A673 (cell line): ENCODE data around the gene SHANK3. TPM values are rescaled to one million over a fixed set of nuclear protein-coding genes. Genes with fewer than 3 reads are reported as not detected.

Source experiments
- BruUV-seq: library from RNA; stranded (reverse); fragments of 400-500 nt; replicated peaks from 2 replicates; lab custom pipeline; 2021; lab: Mats Ljungman, UMichigan
- CTCF ChIA-PET: fragments of 300-600 bp; sonication (Branson Sonifier 250); formaldehyde crosslinking; loops from one replicate; lab custom pipeline; 2022; ENCODE audit warnings: antibody characterized with exemption; lab: Charles Lee
- POLR2A ChIA-PET: fragments of 300-600 bp; sonication (Branson Sonifier 250); formaldehyde crosslinking; loops from one replicate; lab custom pipeline; 2022; ENCODE audit warnings: antibody characterized with exemption; ENCODE audit not compliant: low non-redundant PET; lab: Charles Lee
- DNase-seq: peaks from one replicate; pipeline ENCODE4 v3.0.0-alpha.2; 2015; ENCODE audit warnings: low spot score
- H3K27ac ChIP-seq: fragments of 200-600 bp; sonication (generic); 2 replicates; pipeline ENCODE4 v1.5.1; 2016; ENCODE audit warnings: mixed run types, low read depth, mild to moderate bottlenecking, mixed read lengths, antibody characterized with exemption, low read length; ENCODE audit not compliant: poor library complexity, severe bottlenecking
- H3K27me3 ChIP-seq: fragments of 200-600 bp; sonication (generic); replicated peaks from 2 replicates; pipeline ENCODE4 v1.6.1; 2017; ENCODE audit warnings: mixed run types, low read depth, mild to moderate bottlenecking, mixed read lengths, antibody characterized with exemption, low read length; ENCODE audit not compliant: insufficient read depth, poor library complexity
- H3K36me3 ChIP-seq: fragments of 200-600 bp; sonication (generic); 2 replicates; pipeline ENCODE4 v1.6.1; 2016; ENCODE audit warnings: mixed run types, mild to moderate bottlenecking, mixed read lengths, antibody characterized with exemption, low read length; ENCODE audit not compliant: insufficient read depth, poor library complexity, severe bottlenecking
- H3K4me1 ChIP-seq: fragments of 200-600 bp; sonication (generic); 2 replicates; pipeline ENCODE4 v1.6.1; 2017; ENCODE audit warnings: mixed run types, mild to moderate bottlenecking, mixed read lengths, antibody characterized with exemption, low read length; ENCODE audit not compliant: insufficient read depth, poor library complexity, severe bottlenecking
- H3K4me3 ChIP-seq: fragments of 200-600 bp; sonication (generic); 2 replicates; pipeline ENCODE4 v1.5.1; 2016; ENCODE audit warnings: low read depth, mixed run types, mild to moderate bottlenecking, mixed read lengths, low read length; ENCODE audit not compliant: poor library complexity, severe bottlenecking
- H3K9me3 ChIP-seq: fragments of 200-600 bp; sonication (generic); 2 replicates; pipeline ENCODE4 v1.6.1; 2016; ENCODE audit warnings: mixed run types, low read depth, mild to moderate bottlenecking, mixed read lengths, antibody characterized with exemption, low read length; ENCODE audit not compliant: poor library complexity, severe bottlenecking
- EZH2 ChIP-seq: fragments of 200-600 bp; sonication (generic); IDR thresholded peaks from 2 replicates; pipeline ENCODE4 v1.6.1; 2017; ENCODE audit warnings: borderline replicate concordance, low read depth, mild to moderate bottlenecking, mixed read lengths, antibody characterized with exemption, low read length; ENCODE audit not compliant: poor library complexity, severe bottlenecking
- intact Hi-C: fragments of 100-400 bp; cut with micrococcal nuclease; formaldehyde crosslinking; loops from one replicate; pipeline ENCODE4 v1.10.0; 2022; ENCODE audit not compliant: unreplicated experiment
- total RNA-seq: library from RNA; stranded (reverse); gene quantifications from 2 replicates; pipeline ENCODE4 v1.2.3, GENCODE V29; 2021
- TF ChIP-seq, protein P1 (sequence below): fragments of 300-800, 200-600 bp; sonication (generic); conservative IDR thresholded peaks from 2 replicates; pipeline ENCODE4 v1.5.1; 2017; ENCODE audit warnings: low read depth, mild to moderate bottlenecking, antibody characterized with exemption, low read length, moderate library complexity, mixed read lengths

SHANK3 gene
- total RNA-seq, 1 experiment from 2014 or later: 4.4 TPM

DNA sequence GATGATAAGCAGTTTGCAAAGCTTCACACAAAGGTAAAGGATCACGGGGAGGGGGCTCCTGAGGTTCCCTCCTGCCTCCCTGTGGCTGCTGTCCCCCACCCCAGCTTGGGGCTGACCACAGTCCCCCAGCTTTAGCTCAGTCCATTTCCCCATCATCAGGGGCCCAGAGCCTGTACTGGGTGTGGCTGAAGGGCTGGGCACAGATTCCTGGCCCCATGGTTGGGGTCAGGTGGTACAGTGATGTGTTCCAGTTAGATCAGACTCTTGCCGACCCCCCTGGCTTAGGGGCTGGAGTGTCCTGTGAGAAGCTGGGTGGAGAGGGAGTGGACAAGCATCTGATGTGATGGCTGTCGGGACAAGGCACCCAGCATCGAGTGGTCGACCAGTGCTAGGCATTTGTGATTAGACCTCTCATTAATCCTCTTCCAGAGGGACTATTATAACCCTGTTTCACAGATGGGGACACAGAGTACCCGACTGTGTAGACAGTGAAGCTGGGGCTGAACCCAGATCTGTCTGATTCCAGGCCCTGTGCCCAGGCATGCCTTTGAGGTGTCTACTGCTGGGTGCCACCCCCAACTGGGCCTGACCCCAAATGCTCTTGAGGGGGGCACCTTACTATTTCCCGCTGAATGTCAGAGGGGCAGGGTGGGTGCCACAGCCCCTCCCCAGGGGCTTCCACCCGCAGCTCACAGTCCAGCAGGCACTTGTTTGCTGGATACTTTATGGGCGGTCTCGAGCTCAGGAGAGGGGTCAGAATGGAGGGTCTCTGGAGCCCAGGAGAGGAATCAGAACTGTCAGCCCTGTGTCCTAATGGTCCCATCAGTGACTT is 4.3 kb downstream of the SHANK3 start:
- no TSS peak for BruUV-seq
- TF ChIP-seq, protein P1, sequence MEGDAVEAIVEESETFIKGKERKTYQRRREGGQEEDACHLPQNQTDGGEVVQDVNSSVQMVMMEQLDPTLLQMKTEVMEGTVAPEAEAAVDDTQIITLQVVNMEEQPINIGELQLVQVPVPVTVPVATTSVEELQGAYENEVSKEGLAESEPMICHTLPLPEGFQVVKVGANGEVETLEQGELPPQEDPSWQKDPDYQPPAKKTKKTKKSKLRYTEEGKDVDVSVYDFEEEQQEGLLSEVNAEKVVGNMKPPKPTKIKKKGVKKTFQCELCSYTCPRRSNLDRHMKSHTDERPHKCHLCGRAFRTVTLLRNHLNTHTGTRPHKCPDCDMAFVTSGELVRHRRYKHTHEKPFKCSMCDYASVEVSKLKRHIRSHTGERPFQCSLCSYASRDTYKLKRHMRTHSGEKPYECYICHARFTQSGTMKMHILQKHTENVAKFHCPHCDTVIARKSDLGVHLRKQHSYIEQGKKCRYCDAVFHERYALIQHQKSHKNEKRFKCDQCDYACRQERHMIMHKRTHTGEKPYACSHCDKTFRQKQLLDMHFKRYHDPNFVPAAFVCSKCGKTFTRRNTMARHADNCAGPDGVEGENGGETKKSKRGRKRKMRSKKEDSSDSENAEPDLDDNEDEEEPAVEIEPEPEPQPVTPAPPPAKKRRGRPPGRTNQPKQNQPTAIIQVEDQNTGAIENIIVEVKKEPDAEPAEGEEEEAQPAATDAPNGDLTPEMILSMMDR: no peak
- no peak for TF ChIP-seq EZH2
- no peak for DNase-seq
- ChIA-PET CTCF (no interaction called here), POLR2A (no interaction called here)
- Histone ChIP-seq H3K36me3 (no peaks in the 10 kb centered on the region), H3K27ac (no peak overlapping the region), H3K4me1 (peaks cover 5% of the 10 kb centered on the region), H3K27me3 (peaks cover 5% of the 10 kb centered on the region), H3K4me3 (no peak overlapping the region), H3K9me3 (no peaks in the 10 kb centered on the region)
- intact Hi-C loops: no loop called here

DNA sequence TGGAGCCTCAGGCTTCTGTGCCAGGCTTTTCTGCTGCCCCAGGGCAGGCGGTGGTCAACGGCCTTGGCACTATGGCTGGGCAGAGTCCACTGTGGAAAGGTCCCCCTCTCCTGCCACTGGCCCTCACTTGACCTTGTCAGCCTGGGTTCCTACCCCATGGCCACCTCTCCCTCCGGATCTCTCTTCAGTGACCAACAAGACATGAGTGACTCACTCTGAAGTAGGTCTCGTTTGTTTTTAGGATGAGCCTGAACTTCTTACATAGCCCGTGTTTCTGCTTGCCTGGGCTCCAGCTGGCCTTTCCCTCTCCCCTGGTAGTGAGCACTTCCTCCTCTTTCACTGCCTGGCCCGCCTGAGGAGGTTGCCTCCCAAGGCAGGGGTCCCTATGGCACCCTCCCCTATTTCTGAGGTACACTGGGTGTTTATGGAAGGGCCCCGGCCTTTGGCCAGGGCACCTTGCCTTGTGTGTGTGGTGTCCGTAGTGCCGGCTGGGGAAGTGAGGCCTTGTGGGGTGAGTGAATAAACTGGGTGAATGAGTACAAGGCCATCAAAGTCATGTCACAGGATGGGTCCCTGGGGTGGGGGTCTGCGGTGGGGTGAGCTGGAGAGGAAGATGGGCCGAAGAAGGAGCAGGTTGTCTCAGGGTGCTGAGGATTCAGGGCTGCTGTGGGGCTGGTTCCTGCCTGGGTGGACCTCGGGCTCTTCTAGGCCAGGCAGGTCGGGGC is 5.0 kb downstream of the SHANK3 start:
- H3K9me3 ChIP-seq: no peaks in the 10 kb centered on the region
- H3K4me1 ChIP-seq: peaks cover 5% of the 10 kb centered on the region
- POLR2A ChIA-PET: no interaction called here
- no peaks in the 10 kb centered on the region for H3K36me3 ChIP-seq
- H3K4me3 ChIP-seq: no peak overlapping the region
- no TSS peak for BruUV-seq
- CTCF ChIA-PET: no interaction called here
- TF ChIP-seq, protein P1: no peak
- no peak for TF ChIP-seq EZH2
- H3K27ac ChIP-seq: no peak overlapping the region
- DNase-seq: no peak
- H3K27me3 ChIP-seq: peaks cover 5% of the 10 kb centered on the region
- intact Hi-C loops: no loop called here

DNA sequence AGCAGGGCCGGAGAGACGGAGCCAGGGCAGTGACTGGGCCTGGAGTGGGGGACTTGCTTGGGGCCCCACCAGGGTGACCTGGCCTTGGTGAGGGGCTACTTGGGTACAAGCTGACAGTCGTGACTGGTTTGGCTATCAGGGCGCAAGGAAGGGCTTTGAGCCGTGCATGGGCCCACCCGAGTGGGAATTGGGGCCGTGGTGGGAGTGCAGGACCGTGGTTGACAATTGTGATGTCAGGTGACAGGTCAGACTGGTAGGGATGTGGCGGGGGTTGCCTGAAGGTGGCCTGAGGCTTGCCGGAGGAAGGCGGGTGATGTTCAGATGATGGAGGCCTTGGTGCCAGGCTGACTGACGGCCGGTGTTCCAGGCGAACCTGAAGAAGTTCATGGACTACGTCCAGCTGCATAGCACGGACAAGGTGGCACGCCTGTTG is 5.6 kb downstream of the SHANK3 start:
- DNase-seq: no peak
- TF ChIP-seq EZH2: no peak
- TF ChIP-seq, protein P1: no peak
- H3K9me3 ChIP-seq: no peaks in the 10 kb centered on the region
- CTCF ChIA-PET: no interaction called here
- peaks cover 5% of the 10 kb centered on the region for H3K4me1 ChIP-seq
- intact Hi-C loops: no loop called here
- H3K27ac ChIP-seq: no peak overlapping the region
- POLR2A ChIA-PET: no interaction called here
- no peaks in the 10 kb centered on the region for H3K36me3 ChIP-seq
- peaks cover 5% of the 10 kb centered on the region for H3K27me3 ChIP-seq
- no TSS peak for BruUV-seq
- no peak overlapping the region for H3K4me3 ChIP-seq
